Measurements from ENCODE around the gene NUDT3. TPM values are rescaled to one million over a fixed set of nuclear protein-coding genes. Genes with fewer than 3 reads are reported as not detected.
"Not testable (repeated sequence)": the region's sequence is repeated elsewhere in the genome, so short reads cannot be mapped to it uniquely, and the experiment has no call there.

NUDT3 gene
- total RNA-seq, 1 donor from 2014 or later, result 47.6 TPM

DNA sequence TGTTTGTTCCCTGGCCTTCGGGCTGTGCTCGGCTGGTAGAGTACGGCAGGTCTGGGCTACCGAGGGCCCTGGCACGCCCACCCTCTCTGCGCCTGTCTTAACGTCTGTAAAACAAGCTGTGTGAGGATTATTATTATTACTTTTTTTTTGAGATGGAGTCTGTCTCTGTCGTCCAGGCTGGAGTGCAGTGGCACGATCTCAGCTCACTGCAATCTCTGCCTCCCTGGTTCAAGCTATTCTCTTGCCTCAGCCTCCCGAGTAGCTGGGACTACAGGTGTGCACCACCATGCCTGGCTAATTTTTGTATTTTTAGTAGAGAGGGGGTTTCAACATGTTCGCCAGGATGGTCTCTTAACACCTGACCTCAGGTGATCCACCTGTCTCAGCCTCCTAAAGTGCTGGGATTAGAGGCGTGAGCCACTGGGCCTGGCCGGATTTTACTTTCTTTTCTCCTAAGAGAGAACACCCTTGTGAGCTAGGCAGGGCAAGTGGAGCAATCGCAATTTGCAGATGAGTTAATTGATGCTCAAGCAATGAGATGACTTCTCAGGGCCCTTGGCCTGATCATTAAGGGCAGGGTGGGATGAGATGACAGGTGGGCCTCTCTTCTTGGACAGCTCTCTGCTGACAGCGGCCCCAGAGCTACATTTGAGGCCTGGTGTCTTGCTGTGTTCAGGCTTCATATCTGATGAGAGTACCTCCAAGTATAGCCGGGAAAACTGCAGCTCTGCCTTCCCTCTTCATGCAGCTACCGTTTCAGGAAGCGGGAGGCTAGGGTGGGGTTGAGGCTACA, 142.8 kb downstream of the NUDT3 start:
- ATAC-seq, result peak; percentile 46
- DNase-seq (ENCODE audit: missing footprints), result no peak
- intact Hi-C loops (cut with DNase I), result loop anchor here (1.0 to 5.0 kb wide), 4 partner anchors 53 to 358 kb away; partner anchors contain the start of gene NUDT3

- peak; percentile 94 for ATAC-seq
- intact Hi-C loops (cut with DNase I), result loop anchor here (1.0 to 5.0 kb wide), 4 partner anchors 52 to 358 kb away; partner anchors contain the start of gene NUDT3
- peak; percentile 98 for DNase-seq (ENCODE audit: missing footprints)
Observed at GRCh38 chr6:34248727-34249468, 143.6 kb downstream of the NUDT3 start, which contains the start of gene SMIM29. TSS of gene SMIM29 (minus strand) at chr6:34249006. CDS start at chr6:34247791, 1,215 bp downstream.

- intact Hi-C loops (cut with DNase I), result loop anchor here (2.0 to 5.0 kb wide), 2 partner anchors 51 to 359 kb away; no protein-coding TSS in a partner anchor
- ATAC-seq, result peak; percentile 37
- DNase-seq (ENCODE audit: missing footprints), result peak; percentile 89
Observed at GRCh38 chr6:34248198-34248726, 144.2 kb downstream of the NUDT3 start.

DNA sequence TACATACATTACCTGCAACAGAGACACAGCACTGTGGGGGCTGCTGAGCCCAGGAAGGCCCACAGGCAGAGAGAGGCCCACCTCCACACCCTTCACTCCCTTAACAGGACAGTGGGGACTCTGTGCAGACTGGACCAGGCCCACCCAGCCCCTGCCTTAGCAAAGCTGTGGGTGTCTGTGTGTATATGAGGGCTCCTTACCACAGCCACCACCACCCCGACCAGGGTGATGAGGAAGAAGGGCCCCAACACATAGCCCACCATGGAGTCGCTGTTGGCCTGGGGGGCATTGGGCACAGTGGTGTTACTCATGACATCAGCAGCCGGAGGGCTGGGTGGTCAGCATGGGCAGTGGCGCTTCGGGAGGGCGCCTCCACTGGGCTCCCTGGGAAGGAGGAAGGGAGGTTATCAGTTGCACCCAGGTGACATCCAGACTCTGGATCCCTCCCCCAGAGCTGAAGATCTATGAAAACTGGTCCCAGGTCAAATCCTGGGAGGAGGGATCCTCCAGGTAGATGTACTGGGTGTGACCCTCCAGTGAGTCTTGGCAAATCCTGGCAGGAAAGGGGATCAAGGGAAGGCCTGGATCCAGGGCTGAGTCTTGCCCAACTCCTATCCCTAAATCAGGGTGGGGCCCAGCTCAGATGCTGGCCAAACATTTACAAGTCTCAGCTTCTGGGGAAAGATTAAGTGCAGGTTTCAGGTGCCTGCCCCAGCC, 144.8 kb downstream of the NUDT3 start:
- intact Hi-C loops (cut with DNase I), result loop anchor here (2.0 to 5.0 kb wide), 2 partner anchors 51 to 360 kb away; no protein-coding TSS in a partner anchor
- ATAC-seq (no peak), DNase-seq (ENCODE audit: missing footprints) (no peak)

DNA sequence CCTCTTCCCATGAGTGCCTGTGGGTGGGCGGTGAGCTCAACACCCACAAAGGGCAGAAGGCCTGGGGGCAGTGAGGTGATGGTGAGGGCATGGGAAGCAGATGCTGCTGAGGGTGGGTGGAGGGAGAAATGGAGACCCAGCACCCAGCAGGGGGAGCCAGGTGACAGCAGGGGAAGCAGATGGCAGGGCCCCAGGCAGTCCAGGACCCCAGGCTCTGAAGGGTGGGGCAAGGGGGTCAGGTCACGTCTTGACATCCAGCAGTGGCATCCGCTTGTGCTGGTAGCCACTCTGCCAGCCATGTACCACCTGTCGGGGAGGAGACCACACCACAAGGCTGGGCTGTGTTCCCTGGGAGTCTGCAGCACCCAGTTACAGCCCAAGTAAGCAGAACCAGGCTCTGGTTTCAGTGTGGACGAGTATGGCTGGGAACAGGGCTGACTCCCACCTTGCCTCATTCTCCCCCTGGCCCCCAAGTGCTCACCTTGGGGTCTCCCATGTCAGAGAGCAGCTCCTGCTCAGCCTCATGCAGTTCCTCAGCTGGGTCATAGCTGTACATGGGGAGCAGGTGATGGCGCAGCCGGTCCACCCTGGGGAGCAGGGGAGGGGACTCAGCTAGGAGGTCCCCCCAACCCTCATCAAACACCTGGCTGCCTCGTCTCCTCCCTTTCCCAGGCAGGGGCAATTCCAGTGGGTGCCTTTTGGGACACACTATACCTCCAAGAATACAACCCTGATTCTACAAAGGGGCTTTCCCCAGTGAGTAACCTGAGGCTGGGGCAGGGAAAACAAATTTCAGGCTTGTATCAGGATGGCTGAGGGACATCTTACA, 145.7 kb downstream of the NUDT3 start:
- no peak for ATAC-seq
- peak; percentile 69 for DNase-seq (ENCODE audit: missing footprints)
- intact Hi-C loops (cut with DNase I), result loop anchor here (5.0 kb wide), 1 partner anchor 361 kb away; no protein-coding TSS in a partner anchor

DNA sequence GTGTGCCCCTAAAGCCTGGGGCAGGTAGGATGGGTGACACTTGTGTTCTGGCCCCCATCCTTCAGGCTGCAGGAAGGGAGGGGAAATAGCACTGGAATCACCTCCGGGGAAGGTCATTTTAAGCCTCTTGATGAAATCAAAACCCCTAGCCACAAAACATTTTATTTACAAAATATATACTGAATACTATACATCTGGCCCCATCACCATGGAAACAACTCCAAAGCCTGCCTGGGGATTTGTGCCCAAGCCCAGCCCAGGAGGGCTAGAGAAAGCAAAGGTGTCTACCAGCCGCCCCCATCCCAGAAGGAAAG, 146.3 kb downstream of the NUDT3 start:
- intact Hi-C loops (cut with DNase I), result loop anchor here (5.0 kb wide), 1 partner anchor 361 kb away; no protein-coding TSS in a partner anchor
- ATAC-seq (no peak), DNase-seq (ENCODE audit: missing footprints) (no peak)

DNA sequence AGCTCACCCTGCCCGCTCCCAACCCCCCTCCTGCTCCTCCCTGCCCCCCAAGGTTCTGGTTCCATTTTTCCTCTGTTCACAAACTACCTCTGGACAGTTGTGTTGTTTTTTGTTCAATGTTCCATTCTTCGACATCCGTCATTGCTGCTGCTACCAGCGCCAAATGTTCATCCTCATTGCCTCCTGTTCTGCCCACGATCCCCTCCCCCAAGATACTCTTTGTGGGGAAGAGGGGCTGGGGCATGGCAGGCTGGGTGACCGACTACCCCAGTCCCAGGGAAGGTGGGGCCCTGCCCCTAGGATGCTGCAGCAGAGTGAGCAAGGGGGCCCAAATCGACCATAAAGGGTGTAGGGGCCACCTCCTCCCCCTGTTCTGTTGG, 146.7 kb downstream of the NUDT3 start:
- not testable (repeated sequence) for ATAC-seq; DNase-seq (ENCODE audit: missing footprints)
- intact Hi-C loops (cut with DNase I), result loop anchor here (5.0 kb wide), 1 partner anchor 362 kb away; no protein-coding TSS in a partner anchor

GRCh38 chr6:34245032-34245760, 147.3 kb downstream of the NUDT3 start:
- intact Hi-C loops (cut with DNase I), result loop anchor here (5.0 kb wide), 1 partner anchor 362 kb away; no protein-coding TSS in a partner anchor
- DNase-seq (ENCODE audit: missing footprints); ATAC-seq: not testable (repeated sequence)

DNA sequence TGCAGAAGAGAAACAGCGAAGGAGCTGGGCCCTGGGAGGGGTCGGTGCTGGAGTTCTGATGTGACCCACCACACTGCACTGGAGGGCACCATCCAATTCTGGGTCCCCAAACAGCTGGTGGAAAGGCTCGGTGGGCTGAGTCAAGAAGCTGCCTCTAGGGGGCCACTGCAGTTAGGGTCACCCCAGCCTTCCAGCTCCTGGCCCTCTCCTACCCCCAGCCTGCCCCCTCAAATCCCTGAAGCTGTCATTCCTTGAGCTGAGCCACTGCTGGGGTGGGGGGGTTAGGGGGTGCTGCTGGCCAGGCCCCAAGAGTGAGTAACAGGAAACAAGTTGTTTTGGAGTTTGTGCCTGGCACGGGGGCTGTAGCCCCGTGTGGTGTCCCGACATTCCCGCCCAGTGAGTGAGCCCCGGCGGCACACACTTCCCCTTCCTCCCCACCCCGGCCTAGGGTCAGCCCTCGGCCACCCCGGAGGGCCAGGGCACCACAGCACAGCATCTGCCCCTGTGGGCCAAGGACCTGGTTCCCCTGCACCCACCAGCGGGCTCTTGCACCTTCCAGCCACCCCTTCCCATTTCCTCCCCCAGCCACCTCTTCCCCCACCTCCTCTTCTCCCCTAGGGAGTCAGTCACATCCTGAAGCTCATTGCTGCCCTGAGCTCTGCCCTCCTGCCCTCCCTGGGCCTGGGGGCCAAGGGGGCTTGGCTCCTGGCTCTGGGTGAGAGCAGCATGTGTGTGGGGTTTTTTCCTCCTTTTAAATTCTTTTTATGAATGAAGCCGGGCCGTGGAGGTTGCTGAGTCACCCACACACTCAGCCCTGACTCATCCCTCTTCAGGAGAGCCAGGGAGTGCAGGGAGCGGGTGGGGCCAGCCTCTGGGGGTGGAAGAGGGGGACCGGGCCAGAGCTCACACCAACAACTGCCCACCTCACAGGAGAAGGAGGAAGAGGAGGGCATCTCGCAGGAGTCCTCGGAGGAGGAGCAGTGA, 148.3 kb downstream of the NUDT3 start:
- intact Hi-C loops (cut with DNase I), result no loop called here
- ATAC-seq (no peak), DNase-seq (ENCODE audit: missing footprints) (peak; percentile 83)

GRCh38 chr6:34243131-34243771, 149.2 kb downstream of the NUDT3 start:
- intact Hi-C loops (cut with DNase I), result no loop called here
- ATAC-seq (no peak), DNase-seq (ENCODE audit: missing footprints) (no peak)

DNA sequence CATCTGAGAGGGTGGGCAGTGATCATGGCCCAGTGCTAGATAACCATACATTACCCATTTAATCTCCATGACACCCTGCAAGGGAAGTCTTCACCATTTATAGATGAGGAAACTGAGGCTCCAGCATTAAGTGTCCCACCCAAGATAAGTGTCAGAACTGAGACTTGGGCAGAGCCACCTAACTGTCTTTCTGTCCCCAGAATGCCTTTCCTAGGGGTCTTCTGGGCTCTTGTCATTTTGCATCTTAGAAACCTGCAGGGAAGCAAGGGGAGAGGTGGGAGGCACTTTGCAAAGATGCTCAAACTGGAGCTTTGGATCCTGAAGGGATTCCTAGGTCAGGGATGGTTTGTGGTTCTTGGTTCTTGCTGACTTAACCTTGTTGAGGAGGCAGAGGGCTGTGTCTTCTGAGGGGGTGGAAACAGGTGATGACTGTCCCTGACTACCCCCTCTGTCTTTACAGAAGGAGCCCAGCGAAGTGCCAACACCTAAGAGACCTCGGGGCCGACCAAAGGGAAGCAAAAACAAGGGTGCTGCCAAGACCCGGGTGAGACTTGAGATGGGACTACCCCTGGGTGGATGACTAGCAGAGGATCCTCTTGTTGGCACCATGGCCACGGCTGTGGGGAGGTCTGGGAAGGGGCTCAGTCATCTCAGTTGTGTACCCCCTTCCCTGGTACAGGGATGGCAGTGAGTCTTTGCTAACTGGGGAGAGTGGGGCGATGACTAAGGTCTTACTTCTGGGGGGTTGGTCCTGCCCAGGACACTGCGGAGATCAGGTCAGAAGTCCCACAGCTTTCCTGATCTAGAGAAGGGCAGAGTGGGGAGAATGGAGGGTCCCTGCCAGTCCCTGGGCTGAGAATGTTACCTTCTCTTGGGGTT, 150.0 kb downstream of the NUDT3 start:
- ATAC-seq, result no peak
- intact Hi-C loops (cut with DNase I), result no loop called here
- DNase-seq (ENCODE audit: missing footprints), result no peak

DNA sequence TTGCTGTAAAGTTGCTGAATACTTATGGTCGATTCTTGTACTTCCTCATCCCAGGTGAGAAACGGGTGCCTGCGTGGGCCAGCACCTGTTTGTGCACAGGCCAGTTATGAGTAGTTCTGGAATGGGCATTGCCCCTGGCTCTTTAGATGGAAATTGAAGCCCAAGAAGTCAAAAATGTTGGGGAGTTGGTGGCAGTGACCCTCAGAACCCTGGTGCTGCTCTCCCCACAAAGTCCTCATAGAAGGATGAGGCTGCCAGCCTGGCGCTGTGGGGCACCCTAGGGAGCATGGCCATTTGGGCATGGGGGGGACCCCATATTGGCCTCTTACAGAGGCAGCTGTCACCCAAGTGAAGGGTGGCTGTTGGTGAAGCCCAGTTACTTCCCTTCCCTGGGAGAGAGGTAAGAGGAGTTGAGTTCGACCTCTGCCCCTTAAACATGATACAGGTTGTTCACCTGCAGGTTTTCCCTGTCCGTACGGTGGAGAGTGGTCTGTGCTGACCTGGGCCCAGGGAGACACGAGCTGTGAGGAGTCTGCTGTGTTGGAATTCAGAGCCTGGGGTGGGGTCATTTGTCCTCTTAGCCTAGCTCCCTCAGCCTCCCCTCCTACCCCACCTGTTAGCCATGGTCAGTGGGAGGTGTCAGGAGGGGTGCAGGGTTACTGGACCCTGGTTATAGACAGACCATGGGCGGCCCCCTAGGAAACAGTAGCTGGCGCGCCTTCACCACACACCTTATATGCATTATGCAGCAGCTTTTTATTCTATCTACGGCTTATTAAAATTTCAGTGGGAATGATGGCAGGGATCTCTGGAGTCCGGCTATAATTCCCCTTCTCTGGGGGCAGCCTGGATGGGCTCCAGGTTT, 150.9 kb downstream of the NUDT3 start:
- intact Hi-C loops (cut with DNase I), result no loop called here
- ATAC-seq (no peak), DNase-seq (ENCODE audit: missing footprints) (no peak)

DNA sequence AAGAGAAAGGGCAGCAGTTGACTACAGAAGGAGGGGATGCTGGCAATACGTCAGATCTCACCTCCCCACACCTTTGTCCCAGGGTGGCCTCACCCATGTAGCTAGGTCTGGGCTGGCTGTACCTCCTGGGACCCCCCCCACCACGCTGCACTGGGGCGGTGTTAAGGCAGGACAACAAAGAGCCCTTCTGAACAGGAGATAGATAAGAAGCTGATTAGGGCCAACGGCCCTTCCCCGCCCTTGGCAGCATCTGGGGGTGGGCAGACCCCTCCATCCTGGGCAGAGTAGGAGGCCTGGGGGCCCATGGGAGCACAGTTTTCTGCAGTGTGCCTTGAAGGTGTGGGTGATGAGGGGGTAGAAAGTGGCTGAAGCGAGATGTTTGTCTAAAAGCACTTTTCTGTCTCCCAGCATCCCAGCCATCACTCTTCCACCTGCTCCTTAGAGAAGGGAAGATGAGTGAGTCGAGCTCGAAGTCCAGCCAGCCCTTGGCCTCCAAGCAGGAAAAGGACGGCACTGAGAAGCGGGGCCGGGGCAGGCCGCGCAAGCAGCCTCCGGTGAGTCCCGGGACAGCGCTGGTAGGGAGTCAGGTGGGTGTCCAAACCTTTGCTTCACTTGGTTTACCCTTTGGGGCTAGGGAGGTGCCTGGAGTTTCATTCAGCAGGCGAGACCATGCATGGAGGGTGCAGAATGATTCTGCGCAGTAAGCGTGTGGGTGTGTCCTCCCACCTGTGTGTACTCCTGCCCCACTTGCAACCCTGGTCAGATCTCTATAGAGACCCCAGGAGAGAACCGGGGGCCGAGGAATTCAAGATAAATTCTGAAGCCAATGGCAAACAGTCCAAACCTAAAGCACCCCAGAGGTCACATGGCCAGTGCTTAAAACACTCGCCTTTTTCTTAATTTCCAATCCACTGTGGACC, 151.9 kb downstream of the NUDT3 start:
- DNase-seq (ENCODE audit: missing footprints), result no peak
- intact Hi-C loops (cut with DNase I), result no loop called here
- no peak for ATAC-seq
